Measurements from ENCODE around the gene ADD2.
"Not testable (repeated sequence)": the region's sequence is repeated elsewhere in the genome, so short reads cannot be mapped to it uniquely, and the experiment has no call there.

ADD2 gene

GRCh38 chr2:70750320-70750719, 17.7 kb downstream of the ADD2 start:
- DNase-seq, result no peak

- DNase-seq, result no peak
Measured at GRCh38 chr2:70748002-70748784, 19.8 kb downstream of the ADD2 start.

- DNase-seq, result no peak
Measured at GRCh38 chr2:70747284-70747683, 20.7 kb downstream of the ADD2 start.

- DNase-seq, result no peak
Measured at GRCh38 chr2:70746094-70746974, 21.7 kb downstream of the ADD2 start.

GRCh38 chr2:70745276-70745825, 22.6 kb downstream of the ADD2 start:
- no peak for DNase-seq

- no peak for DNase-seq
Measured at GRCh38 chr2:70744397-70744796, 23.6 kb downstream of the ADD2 start.

- no peak for DNase-seq
Measured at GRCh38 chr2:70743677-70744076, 24.3 kb downstream of the ADD2 start.

GRCh38 chr2:70743068-70743467, 24.9 kb downstream of the ADD2 start:
- no peak for DNase-seq

GRCh38 chr2:70739492-70739891, 28.5 kb downstream of the ADD2 start:
- not testable (repeated sequence) for DNase-seq

GRCh38 chr2:70738159-70738558, 29.8 kb downstream of the ADD2 start:
- DNase-seq, result no peak

- no peak for DNase-seq
Measured at GRCh38 chr2:70735071-70735470, 32.9 kb downstream of the ADD2 start.

GRCh38 chr2:70733646-70734180, 34.3 kb downstream of the ADD2 start:
- peak in 1 of 2 experiments; percentile 42 for DNase-seq

- DNase-seq, result no peak
Measured at GRCh38 chr2:70732766-70733645, 35.0 kb downstream of the ADD2 start.

GRCh38 chr2:70730730-70731129, 37.3 kb downstream of the ADD2 start:
- no peak for DNase-seq

- DNase-seq, result no peak
Measured at GRCh38 chr2:70729647-70730046, 38.4 kb downstream of the ADD2 start.

GRCh38 chr2:70728128-70728527, 39.9 kb downstream of the ADD2 start:
- DNase-seq, result no peak

- DNase-seq, result no peak
Measured at GRCh38 chr2:70726947-70727725, 40.9 kb downstream of the ADD2 start.

- no peak for DNase-seq
Measured at GRCh38 chr2:70725505-70725904, 42.5 kb downstream of the ADD2 start.

- DNase-seq, result no peak
Measured at GRCh38 chr2:70724366-70724765, 43.6 kb downstream of the ADD2 start.

GRCh38 chr2:70723286-70723885, 44.6 kb downstream of the ADD2 start:
- DNase-seq, result no peak

GRCh38 chr2:70720124-70720523, 47.9 kb downstream of the ADD2 start:
- no peak for DNase-seq
